A549 (cell line): Measurements from ENCODE around the gene DUS2.

Experiments
- KDM1A ChIP-seq: fragments of 200-600 bp; sonication (generic); IDR thresholded peaks from 2 replicates; pipeline ENCODE4 v1.6.1; 2016; ENCODE audit warnings: low read depth, mild to moderate bottlenecking
- POLR2A ChIP-seq: IDR thresholded peaks from 2 replicates; pipeline ENCODE4 v1.6.1; 2012; ENCODE audit warnings: mild to moderate bottlenecking, low read length
- RFX5 ChIP-seq: fragments of 450-650 bp; IDR thresholded peaks from 2 replicates; pipeline ENCODE4 v1.7.1; 2014; ENCODE audit warnings: antibody characterized with exemption, mild to moderate bottlenecking, moderate library complexity
- TF ChIP-seq, protein P1 (sequence below): fragments of >200 bp; sonication (Bioruptor Twin); formaldehyde crosslinking; IDR thresholded peaks from 3 replicates; pipeline ENCODE4 v1.5.1; 2016
- TF ChIP-seq, protein P2 (sequence below): fragments of 150-350 bp; IDR thresholded peaks from 2 replicates; pipeline ENCODE4 v1.6.1; 2014; ENCODE audit warnings: low read depth, mild to moderate bottlenecking, low read length

DNA sequence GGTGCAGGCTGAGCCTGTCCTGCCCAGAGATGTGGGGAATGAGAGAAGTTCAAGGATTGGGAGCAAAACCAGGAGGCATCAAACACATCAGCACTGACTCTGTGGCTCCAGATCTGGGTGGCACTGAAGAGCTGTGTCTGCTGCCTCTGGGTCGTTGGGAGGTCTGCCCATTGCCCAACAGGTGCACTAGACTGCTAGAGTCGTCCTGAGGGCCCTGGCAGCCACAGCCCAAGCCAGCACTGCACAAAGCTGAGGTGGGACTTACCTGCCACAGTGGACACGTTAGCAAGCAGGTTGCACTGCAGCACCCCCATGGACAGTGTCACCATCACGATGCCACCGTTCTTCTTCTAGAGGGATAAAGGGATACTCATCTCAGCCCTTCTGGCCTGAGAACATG, 46.1 kb upstream of the DUS2 start:
- TF ChIP-seq KDM1A (no peak), POLR2A (no peak), RFX5 (no peak)
- TF ChIP-seq, protein P1, sequence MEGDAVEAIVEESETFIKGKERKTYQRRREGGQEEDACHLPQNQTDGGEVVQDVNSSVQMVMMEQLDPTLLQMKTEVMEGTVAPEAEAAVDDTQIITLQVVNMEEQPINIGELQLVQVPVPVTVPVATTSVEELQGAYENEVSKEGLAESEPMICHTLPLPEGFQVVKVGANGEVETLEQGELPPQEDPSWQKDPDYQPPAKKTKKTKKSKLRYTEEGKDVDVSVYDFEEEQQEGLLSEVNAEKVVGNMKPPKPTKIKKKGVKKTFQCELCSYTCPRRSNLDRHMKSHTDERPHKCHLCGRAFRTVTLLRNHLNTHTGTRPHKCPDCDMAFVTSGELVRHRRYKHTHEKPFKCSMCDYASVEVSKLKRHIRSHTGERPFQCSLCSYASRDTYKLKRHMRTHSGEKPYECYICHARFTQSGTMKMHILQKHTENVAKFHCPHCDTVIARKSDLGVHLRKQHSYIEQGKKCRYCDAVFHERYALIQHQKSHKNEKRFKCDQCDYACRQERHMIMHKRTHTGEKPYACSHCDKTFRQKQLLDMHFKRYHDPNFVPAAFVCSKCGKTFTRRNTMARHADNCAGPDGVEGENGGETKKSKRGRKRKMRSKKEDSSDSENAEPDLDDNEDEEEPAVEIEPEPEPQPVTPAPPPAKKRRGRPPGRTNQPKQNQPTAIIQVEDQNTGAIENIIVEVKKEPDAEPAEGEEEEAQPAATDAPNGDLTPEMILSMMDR = no peak
- TF ChIP-seq, protein P2, sequence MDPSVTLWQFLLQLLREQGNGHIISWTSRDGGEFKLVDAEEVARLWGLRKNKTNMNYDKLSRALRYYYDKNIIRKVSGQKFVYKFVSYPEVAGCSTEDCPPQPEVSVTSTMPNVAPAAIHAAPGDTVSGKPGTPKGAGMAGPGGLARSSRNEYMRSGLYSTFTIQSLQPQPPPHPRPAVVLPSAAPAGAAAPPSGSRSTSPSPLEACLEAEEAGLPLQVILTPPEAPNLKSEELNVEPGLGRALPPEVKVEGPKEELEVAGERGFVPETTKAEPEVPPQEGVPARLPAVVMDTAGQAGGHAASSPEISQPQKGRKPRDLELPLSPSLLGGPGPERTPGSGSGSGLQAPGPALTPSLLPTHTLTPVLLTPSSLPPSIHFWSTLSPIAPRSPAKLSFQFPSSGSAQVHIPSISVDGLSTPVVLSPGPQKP = no peak
